ENCODE measurements around the gene TNFAIP2. TPM values are rescaled to one million over a fixed set of nuclear protein-coding genes. Genes with fewer than 3 reads are reported as not detected.
A peak's percentile ranks its signal among the peaks of the same experiment; 100 is the strongest.

The TNFAIP2 gene
- total RNA-seq, 1 donor from 2014 or later, result 21.5 TPM

DNA sequence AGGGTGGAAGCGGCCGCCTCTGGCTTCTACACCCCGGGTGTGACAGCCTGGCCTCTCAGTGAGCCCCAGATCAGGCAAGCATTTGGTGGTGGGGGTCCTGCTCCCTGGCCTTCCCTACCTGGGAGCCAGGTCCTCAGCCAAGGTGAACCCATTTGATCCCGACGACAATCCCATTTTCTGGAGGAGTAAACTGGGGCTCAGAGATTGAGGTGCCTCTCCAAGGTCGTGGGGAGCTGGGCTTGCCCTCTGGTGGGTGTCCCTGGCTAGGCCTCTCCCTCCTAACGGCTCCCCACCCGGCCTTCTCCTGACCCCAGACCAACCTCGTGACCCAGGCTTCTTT lies 31.4 kb upstream of the TNFAIP2 start:
- Mint-ChIP-seq H3K36me3 (no peaks in the 10 kb centered on the region), H3K27ac (no peak overlapping the region), H3K4me3 (no peak overlapping the region), H3K9me3 (no peaks in the 10 kb centered on the region), H3K4me1 (ENCODE audit: unreplicated experiment) (peaks cover 6% of the 10 kb centered on the region), H3K27me3 (peaks cover 3% of the 10 kb centered on the region)
- DNase-seq (ENCODE audit: extremely low spot score, unreplicated experiment), result no peak
- TF ChIP-seq, protein P1, sequence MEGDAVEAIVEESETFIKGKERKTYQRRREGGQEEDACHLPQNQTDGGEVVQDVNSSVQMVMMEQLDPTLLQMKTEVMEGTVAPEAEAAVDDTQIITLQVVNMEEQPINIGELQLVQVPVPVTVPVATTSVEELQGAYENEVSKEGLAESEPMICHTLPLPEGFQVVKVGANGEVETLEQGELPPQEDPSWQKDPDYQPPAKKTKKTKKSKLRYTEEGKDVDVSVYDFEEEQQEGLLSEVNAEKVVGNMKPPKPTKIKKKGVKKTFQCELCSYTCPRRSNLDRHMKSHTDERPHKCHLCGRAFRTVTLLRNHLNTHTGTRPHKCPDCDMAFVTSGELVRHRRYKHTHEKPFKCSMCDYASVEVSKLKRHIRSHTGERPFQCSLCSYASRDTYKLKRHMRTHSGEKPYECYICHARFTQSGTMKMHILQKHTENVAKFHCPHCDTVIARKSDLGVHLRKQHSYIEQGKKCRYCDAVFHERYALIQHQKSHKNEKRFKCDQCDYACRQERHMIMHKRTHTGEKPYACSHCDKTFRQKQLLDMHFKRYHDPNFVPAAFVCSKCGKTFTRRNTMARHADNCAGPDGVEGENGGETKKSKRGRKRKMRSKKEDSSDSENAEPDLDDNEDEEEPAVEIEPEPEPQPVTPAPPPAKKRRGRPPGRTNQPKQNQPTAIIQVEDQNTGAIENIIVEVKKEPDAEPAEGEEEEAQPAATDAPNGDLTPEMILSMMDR (conservative IDR thresholded peaks at IDR 0.05), result no peak

DNA sequence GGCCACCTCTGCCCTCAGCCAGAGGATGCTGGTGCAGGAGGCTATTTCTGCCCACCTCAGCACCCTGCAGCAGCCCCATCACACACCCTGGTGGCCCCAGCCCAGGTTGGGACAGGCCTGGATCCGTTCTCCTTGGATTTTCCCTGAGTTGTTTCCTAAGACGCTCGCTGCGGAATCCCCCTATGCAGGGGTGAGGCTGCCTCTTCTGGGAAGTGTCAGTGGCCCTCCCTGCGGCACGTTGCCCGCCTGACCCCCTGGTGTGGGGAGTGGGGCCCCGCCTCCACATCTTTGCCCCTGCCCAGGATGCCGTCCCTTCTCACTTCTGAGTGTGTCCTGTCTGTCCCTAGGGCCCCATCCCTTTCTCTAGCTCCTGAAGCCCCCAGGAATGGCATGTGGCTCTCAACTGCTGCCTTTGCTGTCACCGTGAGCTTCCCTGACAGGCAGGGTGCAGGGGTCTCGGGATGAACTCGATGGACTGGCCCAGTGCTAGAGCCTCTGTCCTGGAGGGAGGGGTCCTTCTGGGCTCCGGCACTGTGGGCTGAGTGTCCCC lies 29.3 kb upstream of the TNFAIP2 start:
- no peak overlapping the region for H3K4me3 Mint-ChIP-seq
- H3K27me3 Mint-ChIP-seq, result peaks cover 3% of the 10 kb centered on the region
- no peak overlapping the region for H3K27ac Mint-ChIP-seq
- H3K9me3 Mint-ChIP-seq, result no peaks in the 10 kb centered on the region
- TF ChIP-seq, protein P1 (conservative IDR thresholded peaks at IDR 0.05), result no peak
- DNase-seq (ENCODE audit: extremely low spot score, unreplicated experiment), result no peak
- H3K4me1 Mint-ChIP-seq (ENCODE audit: unreplicated experiment), result peaks cover 6% of the 10 kb centered on the region
- H3K36me3 Mint-ChIP-seq, result no peaks in the 10 kb centered on the region

DNA sequence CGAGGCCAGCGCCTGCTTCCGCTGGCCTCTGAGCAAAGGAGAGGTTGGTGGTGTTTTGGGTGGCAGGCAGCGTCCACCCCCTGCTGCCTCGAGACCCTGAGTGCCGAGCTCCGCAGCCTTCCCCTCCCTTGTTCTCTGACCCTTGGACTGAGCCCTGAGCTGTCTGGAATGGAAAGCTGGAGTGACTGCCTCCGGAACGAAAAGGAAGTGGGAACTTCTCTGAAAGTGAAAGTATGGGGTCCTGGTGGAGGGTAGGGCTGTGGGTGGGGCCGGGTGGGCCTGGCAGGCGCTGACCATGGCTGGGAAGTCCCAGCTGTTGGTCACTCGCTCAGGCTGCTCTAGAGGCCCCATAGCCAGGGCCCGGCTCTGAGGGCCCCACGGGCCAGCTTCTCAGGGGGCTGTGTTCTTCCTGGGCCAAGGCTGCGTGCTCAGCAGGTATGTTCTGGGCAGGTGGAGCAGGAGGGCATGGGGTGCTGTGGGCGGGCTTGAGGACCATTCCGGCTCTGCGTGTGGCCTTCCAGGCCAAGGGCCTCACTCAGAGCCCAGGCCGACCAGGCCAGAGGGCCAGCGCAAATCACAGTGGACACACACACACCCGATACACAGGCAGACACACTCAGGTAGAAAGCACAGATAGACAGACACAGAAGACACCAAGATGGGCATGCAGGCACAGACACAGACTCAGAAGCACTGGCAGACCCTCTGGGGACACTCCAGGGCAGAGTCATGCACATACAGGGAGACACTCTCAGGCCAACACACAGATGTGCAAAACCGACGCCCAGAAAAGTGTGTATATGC lies 28.7 kb upstream of the TNFAIP2 start, which contains the start of gene EXOC3L4:
EXOC3L4 (plus strand) TSS at position 320 of the 804 bp plus-strand sequence. CDS start 5,495 bp downstream, outside the sequence.
- Mint-ChIP-seq H3K27me3 (peaks cover 3% of the 10 kb centered on the region), H3K4me1 (ENCODE audit: unreplicated experiment) (peaks cover 6% of the 10 kb centered on the region), H3K4me3 (peak within 1 kb of the TSS; percentile 55), H3K27ac (peak within 1 kb of the TSS; percentile 70), H3K9me3 (no peaks in the 10 kb centered on the region), H3K36me3 (no peaks in the 10 kb centered on the region)
- TF ChIP-seq, protein P1 (conservative IDR thresholded peaks at IDR 0.05), result no peak
- DNase-seq (ENCODE audit: extremely low spot score, unreplicated experiment), result no peak

DNA sequence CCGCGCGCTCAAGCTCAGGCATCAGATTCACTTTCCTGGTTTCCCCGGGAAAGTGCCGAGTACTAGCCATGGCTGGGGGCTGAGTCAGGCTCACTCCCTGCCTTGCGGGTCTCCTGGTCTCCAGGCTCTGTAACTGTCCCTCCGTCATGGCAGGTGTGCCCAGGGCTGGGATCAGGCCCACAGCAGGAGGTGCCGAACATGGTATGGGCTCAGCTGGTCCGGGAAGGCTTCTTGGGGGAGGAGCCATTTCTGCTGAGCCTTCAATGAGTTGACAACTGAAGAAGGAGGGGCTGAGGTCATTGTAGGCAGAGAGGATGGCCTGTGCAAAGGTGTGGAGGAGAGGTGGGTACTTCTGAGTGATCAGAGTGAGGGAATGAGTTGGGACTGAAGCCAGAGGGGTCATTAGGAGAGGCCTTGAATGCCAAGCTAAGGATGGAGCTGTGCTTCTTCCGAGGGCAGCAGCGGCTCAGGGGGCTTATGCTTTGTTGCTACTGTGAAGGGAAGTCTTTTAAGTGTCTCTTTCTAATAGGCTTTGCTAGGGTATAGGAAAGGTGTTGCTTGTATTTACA lies 28.0 kb upstream of the TNFAIP2 start:
- no peak for DNase-seq (ENCODE audit: extremely low spot score, unreplicated experiment)
- Mint-ChIP-seq H3K4me3 (no peak overlapping the region), H3K4me1 (ENCODE audit: unreplicated experiment) (peaks cover 6% of the 10 kb centered on the region), H3K27me3 (peaks cover 3% of the 10 kb centered on the region), H3K36me3 (no peaks in the 10 kb centered on the region), H3K9me3 (no peaks in the 10 kb centered on the region), H3K27ac (peak overlapping the region; percentile 70)
- TF ChIP-seq, protein P1 (conservative IDR thresholded peaks at IDR 0.05), result no peak

DNA sequence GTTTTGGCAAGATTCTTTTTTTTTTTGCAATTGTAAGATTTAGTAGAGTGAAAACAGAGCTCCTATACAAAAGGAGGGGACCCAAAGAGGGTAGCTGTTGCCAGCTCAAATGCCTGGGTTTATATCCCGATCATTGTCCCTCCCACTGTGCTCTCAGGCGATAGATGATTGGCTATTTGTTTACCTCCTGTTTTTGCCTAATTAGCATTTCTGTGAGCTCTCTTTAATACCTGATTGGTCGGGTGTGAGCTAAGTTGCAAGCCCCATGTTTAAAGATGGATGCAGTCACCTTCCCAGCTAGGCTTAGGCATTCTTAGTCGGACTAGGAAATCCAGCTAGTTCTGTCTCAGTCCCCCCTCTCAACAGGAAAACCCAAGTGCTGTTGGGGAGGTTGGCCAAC lies 26.9 kb upstream of the TNFAIP2 start:
- Mint-ChIP-seq H3K36me3 (no peaks in the 10 kb centered on the region), H3K27me3 (peaks cover 3% of the 10 kb centered on the region), H3K9me3 (no peaks in the 10 kb centered on the region), H3K4me3 (peak overlapping the region; percentile 37), H3K4me1 (ENCODE audit: unreplicated experiment) (peaks cover 10% of the 10 kb centered on the region), H3K27ac (peak overlapping the region; percentile 70)
- no peak for DNase-seq (ENCODE audit: extremely low spot score, unreplicated experiment)
- TF ChIP-seq, protein P1 (conservative IDR thresholded peaks at IDR 0.05), result no peak
